Spleen (tissue), 7 donors: ENCODE measurements around the gene ANXA4.

ENCODE experiments used
- CTCF ChIP-seq, 11 experiments: fragments of 200-600 bp in 7 of 11; fragments of 450-650 bp in 4 of 11; sonication (generic) in 4 of 11; IDR thresholded peaks in 8 of 11; conservative IDR thresholded peaks in 3 of 11; 1 replicate in 7 of 11; 2 replicates in 4 of 11; pipeline versions ENCODE4 v1.4.0 to v1.8.0; 2016 to 2021; ENCODE audit warnings: antibody characterized with exemption in 11 of 11, inconsistent platforms in 4 of 11, mild to moderate bottlenecking in 1 of 11
- POLR2A ChIP-seq, 3 donors: fragments of 450-650 bp; IDR thresholded peaks; one replicate each; pipeline ENCODE4 v1.5.1; 2017; ENCODE audit warnings: antibody characterized with exemption in 3 of 3, mild to moderate bottlenecking in 1 of 3
- donor health status: DM: no; HTN: no; CAD: no; lungs with moderate emphysema.
- donor health status: DM: no; HTN: no; CAD: no.
- donor health status: DM: no; HTN: no; CAD: no.

- TF ChIP-seq CTCF (IDR thresholded peaks at IDR 0.05 in 8 of 11, conservative IDR thresholded peaks at IDR 0.05 in 3 of 11), result no peak
- TF ChIP-seq POLR2A (IDR thresholded peaks at IDR 0.05), result no peak
Observed at GRCh38 chr2:69774984-69775982, 33.3 kb downstream of the ANXA4 start.
